SK-N-MC (cell line): Measurements from ENCODE around the gene ITGAE.

Experiments used
- EZH2 ChIP-seq: fragments of 200-600 bp; sonication (generic); IDR thresholded peaks from one replicate; pipeline ENCODE4 v1.6.1; 2017; ENCODE audit warnings: antibody characterized with exemption
- FOXP2 ChIP-seq: optimal IDR thresholded peaks from 2 replicates; pipeline ENCODE3; 2011; ENCODE audit warnings: mild to moderate bottlenecking, moderate library complexity; ENCODE audit not compliant: insufficient read depth; ENCODE audit errors: extremely low read length, control extremely low read depth
- POLR2AphosphoS5 ChIP-seq: IDR thresholded peaks from 2 replicates; pipeline ENCODE4 v1.6.1; 2012; ENCODE audit warnings: mild to moderate bottlenecking, low read depth, low read length, borderline replicate concordance

DNA sequence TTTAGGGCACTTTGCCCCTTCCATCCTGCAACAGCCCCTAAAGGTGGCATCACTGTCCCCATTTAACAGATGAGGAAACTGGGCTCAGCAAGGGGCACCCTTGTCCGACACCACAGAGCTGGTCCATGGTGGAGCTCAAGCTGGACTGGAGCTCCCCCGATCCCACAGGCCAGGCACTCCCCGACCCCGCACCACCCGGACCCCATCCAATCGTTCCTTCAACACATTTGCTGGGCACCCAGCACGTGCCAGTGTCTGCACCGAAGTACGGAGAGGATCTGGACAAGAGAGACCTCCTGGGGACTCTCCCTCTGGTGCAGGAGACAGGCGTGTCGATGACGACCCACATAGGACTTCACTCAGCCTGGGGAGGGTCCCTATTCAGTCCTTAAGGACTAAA lies 119.0 kb downstream of the ITGAE start:
- no peak for TF ChIP-seq POLR2AphosphoS5
- TF ChIP-seq EZH2: no peak
- no peak for TF ChIP-seq FOXP2
